Heart left ventricle (tissue), 13 donors: ENCODE measurements around the gene ARHGEF28.

Experiments used
- POLR2A ChIP-seq, 2 donors: fragments of 450-650 bp; IDR thresholded peaks; one replicate each; pipeline ENCODE4 v1.6.1; 2017; ENCODE audit warnings: antibody characterized with exemption in 2 of 2, mild to moderate bottlenecking in 2 of 2, moderate library complexity in 2 of 2
- TF ChIP-seq, protein P1 (sequence below), 12 donors: fragments of 200-600 bp; sonication (generic) in 4 of 12; IDR thresholded peaks; one replicate each; pipeline versions ENCODE4 v1.5.0 to v1.8.0; 2018 to 2022; ENCODE audit warnings: antibody characterized with exemption in 12 of 12, mild to moderate bottlenecking in 5 of 12
- donor health status: ischemic (EF 13 %, LVEDD 7.1; RV severe dilation, severe dysfunction).
- donor health status: DM: no; HTN: yes; CAD: no.
- donor health status: DM: no; HTN: no; CAD: no.
- donor health status: ischemic (EF 25% LVEDD 6.9; RV normal size, moderate dysfunction).
- donor health status: ischemic (EF 25% LVEDD 5.7; RV mildly dilated, moderate dysfunction).
- donor health status: ischemic (EF 35%, LVEDD 5.7; RV mildly dilated, moderate dysfunction).
- donor health status: nonischemic (EF 11% LVEDD 7.7; RV severe dilation, severe dysfunction).
- donor health status: DM: yes; HTN: yes; CAD: no.
- donor health status: PGD.
- donor health status: ischemic (EF 29% LVEDD 5.4; RV normal size, mild dysfunction).
- donor health status: nonischemic (EF 23%, LVEDD 6.1; RV moderate dilation, normal function).

DNA sequence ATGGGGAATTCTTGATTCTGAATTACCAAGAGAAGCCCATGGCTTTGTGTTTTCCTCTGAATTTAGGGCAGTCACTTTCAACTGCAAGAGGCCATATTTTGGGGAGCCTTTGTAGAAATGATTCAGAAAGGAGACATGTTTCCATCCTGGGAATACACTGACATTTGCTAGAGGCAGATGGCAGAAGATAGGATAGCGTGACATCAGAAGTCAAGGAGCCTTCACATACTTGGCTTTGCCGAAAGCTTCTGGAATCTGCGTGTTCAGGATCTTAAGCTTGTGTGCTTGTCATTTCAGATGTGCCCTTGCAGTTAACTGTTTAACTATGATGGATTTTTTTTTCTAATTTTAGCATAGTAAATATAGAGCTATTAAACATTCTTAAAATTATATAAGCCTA is 296.2 kb downstream of the ARHGEF28 start:
- TF ChIP-seq, protein P1, sequence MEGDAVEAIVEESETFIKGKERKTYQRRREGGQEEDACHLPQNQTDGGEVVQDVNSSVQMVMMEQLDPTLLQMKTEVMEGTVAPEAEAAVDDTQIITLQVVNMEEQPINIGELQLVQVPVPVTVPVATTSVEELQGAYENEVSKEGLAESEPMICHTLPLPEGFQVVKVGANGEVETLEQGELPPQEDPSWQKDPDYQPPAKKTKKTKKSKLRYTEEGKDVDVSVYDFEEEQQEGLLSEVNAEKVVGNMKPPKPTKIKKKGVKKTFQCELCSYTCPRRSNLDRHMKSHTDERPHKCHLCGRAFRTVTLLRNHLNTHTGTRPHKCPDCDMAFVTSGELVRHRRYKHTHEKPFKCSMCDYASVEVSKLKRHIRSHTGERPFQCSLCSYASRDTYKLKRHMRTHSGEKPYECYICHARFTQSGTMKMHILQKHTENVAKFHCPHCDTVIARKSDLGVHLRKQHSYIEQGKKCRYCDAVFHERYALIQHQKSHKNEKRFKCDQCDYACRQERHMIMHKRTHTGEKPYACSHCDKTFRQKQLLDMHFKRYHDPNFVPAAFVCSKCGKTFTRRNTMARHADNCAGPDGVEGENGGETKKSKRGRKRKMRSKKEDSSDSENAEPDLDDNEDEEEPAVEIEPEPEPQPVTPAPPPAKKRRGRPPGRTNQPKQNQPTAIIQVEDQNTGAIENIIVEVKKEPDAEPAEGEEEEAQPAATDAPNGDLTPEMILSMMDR (IDR thresholded peaks at IDR 0.05), result no peak
- TF ChIP-seq POLR2A (IDR thresholded peaks at IDR 0.05), result no peak
